ENCODE data around the gene DOCK3. TPM values are rescaled to one million over a fixed set of nuclear protein-coding genes. Genes with fewer than 3 reads are reported as not detected.

The DOCK3 gene
- total RNA-seq, 2 donors from 2014 or later: 0.02 to 0.32 TPM

DNA sequence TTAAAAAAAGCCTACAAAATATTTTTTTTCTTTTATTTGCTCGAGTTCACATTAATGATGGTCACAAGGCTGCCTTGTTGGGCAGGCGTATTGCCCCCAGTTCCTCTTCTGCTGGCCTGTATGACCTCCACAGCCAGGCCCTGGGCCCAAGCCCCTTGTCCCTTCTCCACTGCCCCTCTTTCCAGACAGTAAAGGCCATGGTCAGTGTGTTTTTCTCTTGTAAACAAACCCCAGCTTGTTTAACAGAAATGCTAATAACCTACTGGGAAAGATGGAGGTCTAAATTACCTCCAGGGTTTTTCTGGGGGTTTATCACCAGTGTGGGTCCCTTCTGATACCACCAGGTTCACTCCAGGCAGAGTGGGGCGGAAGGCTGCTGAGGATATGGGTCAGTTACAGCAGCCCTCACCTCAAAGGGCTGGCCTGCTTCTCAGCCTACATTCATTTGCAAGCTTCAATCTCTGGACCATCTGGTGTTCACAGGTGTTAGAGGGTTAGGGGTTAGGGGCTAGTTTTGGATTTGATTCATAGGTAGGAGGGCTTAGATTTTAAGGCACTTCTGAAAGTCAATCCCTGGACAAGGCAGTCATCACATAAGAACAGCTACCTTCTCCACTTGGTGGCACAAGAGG, 708.3 kb downstream of the DOCK3 start:
- DNase-seq: no peak
- H3K4me1 ChIP-seq: peaks cover 23% of the 10 kb centered on the region
- H3K27ac ChIP-seq: no peak overlapping the region
- TF ChIP-seq, protein P1, sequence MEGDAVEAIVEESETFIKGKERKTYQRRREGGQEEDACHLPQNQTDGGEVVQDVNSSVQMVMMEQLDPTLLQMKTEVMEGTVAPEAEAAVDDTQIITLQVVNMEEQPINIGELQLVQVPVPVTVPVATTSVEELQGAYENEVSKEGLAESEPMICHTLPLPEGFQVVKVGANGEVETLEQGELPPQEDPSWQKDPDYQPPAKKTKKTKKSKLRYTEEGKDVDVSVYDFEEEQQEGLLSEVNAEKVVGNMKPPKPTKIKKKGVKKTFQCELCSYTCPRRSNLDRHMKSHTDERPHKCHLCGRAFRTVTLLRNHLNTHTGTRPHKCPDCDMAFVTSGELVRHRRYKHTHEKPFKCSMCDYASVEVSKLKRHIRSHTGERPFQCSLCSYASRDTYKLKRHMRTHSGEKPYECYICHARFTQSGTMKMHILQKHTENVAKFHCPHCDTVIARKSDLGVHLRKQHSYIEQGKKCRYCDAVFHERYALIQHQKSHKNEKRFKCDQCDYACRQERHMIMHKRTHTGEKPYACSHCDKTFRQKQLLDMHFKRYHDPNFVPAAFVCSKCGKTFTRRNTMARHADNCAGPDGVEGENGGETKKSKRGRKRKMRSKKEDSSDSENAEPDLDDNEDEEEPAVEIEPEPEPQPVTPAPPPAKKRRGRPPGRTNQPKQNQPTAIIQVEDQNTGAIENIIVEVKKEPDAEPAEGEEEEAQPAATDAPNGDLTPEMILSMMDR (IDR thresholded peaks at IDR 0.05): no peak
- no peaks in the 10 kb centered on the region for H3K9me3 ChIP-seq
- H3K36me3 ChIP-seq: no peaks in the 10 kb centered on the region
- H3K4me3 ChIP-seq: no peak overlapping the region
- intact Hi-C loops (cut with DNase I): no loop called here
- no peaks in the 10 kb centered on the region for H3K27me3 ChIP-seq
- no peak overlapping the region for H3K9ac ChIP-seq (ENCODE audit: low read depth in 2 of 2, low read length in 2 of 2)

DNA sequence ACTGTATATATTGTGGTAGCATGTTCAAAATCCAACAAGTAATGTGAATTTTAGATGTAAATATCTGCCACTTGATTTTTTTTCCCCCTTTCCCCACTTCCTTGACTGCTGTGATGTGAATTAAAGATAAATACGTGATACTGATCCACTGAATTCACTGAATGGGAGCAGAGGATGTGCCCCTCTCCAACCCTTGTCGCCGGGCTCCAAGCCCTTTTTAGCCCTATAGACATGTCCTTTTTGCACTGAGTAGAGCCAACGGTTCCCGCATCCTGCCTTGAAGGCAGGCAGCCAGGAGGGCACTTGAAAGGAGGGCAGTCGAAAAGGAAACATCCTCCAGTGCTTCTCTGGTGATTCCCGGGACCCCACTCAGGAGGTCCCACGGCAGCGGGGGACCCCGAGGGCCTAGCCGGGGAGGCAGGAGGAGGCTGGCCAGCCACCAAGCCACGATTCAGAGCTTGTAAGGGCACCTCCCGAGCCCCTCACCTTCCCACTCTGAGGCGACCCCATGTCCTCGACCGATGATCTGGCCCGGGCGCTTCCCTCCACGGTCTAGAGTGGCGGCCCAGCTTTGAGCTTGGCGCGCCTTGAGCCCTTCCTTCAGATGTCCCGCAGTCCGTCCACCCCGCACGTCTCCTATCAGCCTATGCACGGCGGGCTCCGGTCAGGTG, 709.5 kb downstream of the DOCK3 start:
- peak overlapping the region; percentile 76 for H3K4me3 ChIP-seq
- peak overlapping the region; percentile 81 to 98 for H3K9ac ChIP-seq (ENCODE audit: low read depth in 2 of 2, low read length in 2 of 2)
- no peaks in the 10 kb centered on the region for H3K27me3 ChIP-seq
- TF ChIP-seq, protein P1 (IDR thresholded peaks at IDR 0.05): no peak
- H3K4me1 ChIP-seq: peaks cover 30% of the 10 kb centered on the region
- no peaks in the 10 kb centered on the region for H3K36me3 ChIP-seq
- intact Hi-C loops (cut with DNase I): no loop called here
- H3K9me3 ChIP-seq: no peaks in the 10 kb centered on the region
- peak overlapping the region; percentile 72 for H3K27ac ChIP-seq
- peak; percentile 48 for DNase-seq

DNA sequence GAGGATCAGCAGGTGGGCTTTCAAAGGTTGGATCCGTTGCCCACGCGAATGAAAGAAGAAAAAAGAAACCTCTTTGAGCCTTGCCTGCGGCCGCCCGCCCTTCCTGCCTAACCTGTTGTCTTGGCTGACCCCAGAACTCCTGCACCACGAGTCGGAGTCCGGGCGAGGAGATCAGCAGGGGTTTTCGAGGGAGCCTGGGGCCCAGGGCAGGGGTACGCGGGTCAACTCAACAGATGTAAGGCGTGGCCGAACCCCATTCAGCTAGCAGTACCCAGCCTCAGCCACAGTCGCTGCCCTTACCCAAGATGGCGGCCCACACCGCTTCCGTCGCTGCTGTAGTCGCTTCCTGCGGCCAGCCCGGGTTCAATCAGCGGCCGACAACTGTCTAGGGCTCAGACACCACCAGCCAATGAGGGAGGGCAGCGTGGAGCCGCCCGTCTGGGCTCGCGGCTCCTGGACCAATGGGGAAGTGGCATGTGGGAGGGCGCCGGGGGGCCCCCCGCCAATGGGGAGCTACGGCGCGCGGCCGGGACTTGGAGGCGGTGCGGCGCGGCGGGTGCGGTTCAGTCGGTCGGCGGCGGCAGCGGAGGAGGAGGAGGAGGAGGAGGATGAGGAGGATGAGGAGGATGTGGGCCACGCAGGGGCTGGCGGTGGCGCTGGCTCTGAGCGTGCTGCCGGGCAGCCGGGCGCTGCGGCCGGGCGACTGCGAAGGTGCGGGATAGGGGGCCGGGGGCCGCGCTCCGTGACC, 710.2 kb downstream of the DOCK3 start, which contains the start of gene MANF:
MANF (plus strand) TSS at position 566 of the 748 bp plus-strand sequence; CDS start at position 618, 52 bp downstream.
- TF ChIP-seq, protein P1 (IDR thresholded peaks at IDR 0.05): no peak
- intact Hi-C loops (cut with DNase I): no loop called here

DNA sequence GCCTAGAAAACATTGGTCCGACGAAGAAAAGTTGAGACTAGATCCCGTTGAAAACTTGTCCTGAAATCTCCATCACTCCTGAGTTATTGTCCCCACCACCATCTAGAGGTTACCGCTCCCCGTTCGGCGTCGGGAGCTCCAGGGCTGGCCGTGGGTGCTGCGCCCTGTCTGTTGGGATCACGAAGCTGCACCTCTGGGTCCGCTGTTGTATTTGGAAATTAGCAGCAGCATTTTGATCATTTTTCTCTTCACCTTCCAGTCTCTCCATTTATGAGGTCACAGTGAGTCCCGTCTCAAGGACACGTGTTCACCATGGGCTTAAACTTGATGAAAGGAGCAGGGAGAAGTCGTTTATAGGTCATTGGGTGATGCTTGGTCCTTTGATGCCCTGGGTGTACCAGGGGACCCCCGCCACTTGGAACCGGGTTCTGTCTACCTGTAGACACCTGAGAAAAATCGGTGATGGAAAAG, 710.9 kb downstream of the DOCK3 start:
- peak overlapping the region; percentile 76 for H3K4me3 ChIP-seq
- no peak for DNase-seq
- peaks cover 38% of the 10 kb centered on the region for H3K4me1 ChIP-seq
- intact Hi-C loops (cut with DNase I): no loop called here
- no peaks in the 10 kb centered on the region for H3K9me3 ChIP-seq
- H3K27ac ChIP-seq: peak overlapping the region; percentile 70
- H3K27me3 ChIP-seq: no peaks in the 10 kb centered on the region
- H3K9ac ChIP-seq (ENCODE audit: low read depth in 2 of 2, low read length in 2 of 2): peak overlapping the region; percentile 79 to 92
- TF ChIP-seq, protein P1 (IDR thresholded peaks at IDR 0.05): no peak
- H3K36me3 ChIP-seq: no peaks in the 10 kb centered on the region

More for the DNA sequence above, 710.2 kb downstream of the DOCK3 start, which contains the start of gene MANF:
- Histone ChIP-seq H3K9me3 (no peaks in the 10 kb centered on the region), H3K36me3 (no peaks in the 10 kb centered on the region), H3K9ac (ENCODE audit: low read depth in 2 of 2, low read length in 2 of 2) (peak within 1 kb of the TSS; percentile 92 to 98), H3K4me3 (peak within 1 kb of the TSS; percentile 76), H3K27ac (peak within 1 kb of the TSS; percentile 72), H3K4me1 (peaks cover 34% of the 10 kb centered on the region), H3K27me3 (no peaks in the 10 kb centered on the region)
- peak; percentile 98 for DNase-seq

DNA sequence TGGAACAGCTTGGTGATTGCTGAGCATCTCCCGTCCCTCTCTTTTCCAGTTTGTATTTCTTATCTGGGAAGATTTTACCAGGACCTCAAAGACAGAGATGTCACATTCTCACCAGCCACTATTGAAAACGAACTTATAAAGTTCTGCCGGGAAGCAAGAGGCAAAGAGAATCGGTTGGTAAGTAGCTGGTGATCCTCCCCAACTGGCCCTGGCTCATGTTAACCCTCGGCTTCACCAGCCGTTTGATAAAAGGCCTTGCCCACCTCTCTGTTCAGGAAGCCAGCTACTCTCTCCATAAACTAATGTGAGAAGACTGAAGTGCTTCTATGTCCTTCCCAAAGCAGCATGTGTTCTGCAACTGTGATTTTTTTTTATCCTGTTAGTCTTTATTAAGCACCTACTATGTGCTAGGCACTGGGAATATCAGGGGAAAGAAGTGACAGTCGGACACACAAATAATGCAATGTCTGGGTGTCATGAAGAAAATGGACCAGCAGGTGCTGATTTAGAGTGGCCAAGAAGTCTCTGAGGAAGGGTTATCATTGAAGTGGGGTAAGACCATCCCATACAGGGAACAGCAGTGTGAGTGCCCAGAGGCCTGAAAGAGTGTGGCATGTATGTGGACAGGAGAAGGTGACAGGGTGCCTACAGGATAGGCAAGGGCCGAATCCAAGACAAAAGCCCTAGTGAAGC, 711.6 kb downstream of the DOCK3 start:
- TF ChIP-seq, protein P1 (IDR thresholded peaks at IDR 0.05): no peak
- Histone ChIP-seq H3K36me3 (no peaks in the 10 kb centered on the region), H3K9me3 (no peaks in the 10 kb centered on the region), H3K4me1 (peaks cover 40% of the 10 kb centered on the region), H3K9ac (ENCODE audit: low read depth in 2 of 2, low read length in 2 of 2) (peak overlapping the region; percentile 79 to 92), H3K4me3 (peak overlapping the region; percentile 76), H3K27me3 (no peaks in the 10 kb centered on the region), H3K27ac (peak overlapping the region; percentile 70)
- intact Hi-C loops (cut with DNase I): no loop called here
- DNase-seq: no peak
